ENCODE data around the gene AKAP12.

- TF ChIP-seq POLR2AphosphoS5 (IDR thresholded peaks at IDR 0.05; ENCODE audit: low read depth, low read length) (no peak), SIN3A (IDR thresholded peaks at IDR 0.05; ENCODE audit: borderline replicate concordance, insufficient read depth, low read length) (no peak)
These were observed 9.5 kb upstream of the AKAP12 start for GRCh38 chr6:151230277-151230577.

Measured in PFSK-1 (cell line).